Panc1 (cell line): Measurements from ENCODE around the gene SLC32A1. TPM values are rescaled to one million over a fixed set of nuclear protein-coding genes. Genes with fewer than 3 reads are reported as not detected.

Experiments used
- ATAC-seq: fragments of 200-7000 bp; cut with Tn5 transposase; 2 replicates; pipeline ENCODE4 v1.9.1; 2020; ENCODE audit warnings: mild to moderate bottlenecking, moderate library complexity
- BruUV-seq: library from RNA; stranded (reverse); fragments of 400-500 nt; replicated peaks from 2 replicates; lab custom pipeline; 2021; lab: Mats Ljungman, UMichigan
- CTCF ChIA-PET: fragments of 300-600 bp; sonication (Branson Sonifier 250); formaldehyde crosslinking; loops from one replicate; lab custom pipeline; 2022; ENCODE audit warnings: antibody characterized with exemption; lab: Charles Lee
- POLR2A ChIA-PET: fragments of 300-600 bp; sonication (Branson Sonifier 250); formaldehyde crosslinking; loops from one replicate; lab custom pipeline; 2022; ENCODE audit warnings: antibody characterized with exemption; lab: Charles Lee
- DNase-seq: peaks from one replicate; pipeline ENCODE4 v3.0.0-alpha.2; 2010; ENCODE audit warnings: low read depth, low spot score
- H3K27ac ChIP-seq: 2 replicates; pipeline ENCODE4 v1.5.1; 2011; ENCODE audit warnings: mild to moderate bottlenecking, low read length, inconsistent platforms
- H3K27me3 ChIP-seq: fragments of 200-500 bp; sonication (Bioruptor generic); 2 replicates; pipeline ENCODE4 v1.6.0; 2014; ENCODE audit warnings: low read length, inconsistent platforms; ENCODE audit not compliant: control insufficient read depth, insufficient read depth
- H3K36me3 ChIP-seq: fragments of 200-500 bp; sonication (Bioruptor generic); 2 replicates; pipeline ENCODE4 v1.5.1; 2014; ENCODE audit warnings: inconsistent platforms, mild to moderate bottlenecking, low read length, moderate library complexity; ENCODE audit not compliant: control insufficient read depth, insufficient read depth
- H3K4me1 ChIP-seq: 2 replicates; pipeline ENCODE4 v1.5.1; 2011; ENCODE audit warnings: inconsistent platforms, mild to moderate bottlenecking, low read length, moderate library complexity; ENCODE audit not compliant: control insufficient read depth, insufficient read depth
- H3K4me3 ChIP-seq, 2 experiments: 2 replicates each; pipeline ENCODE4 v1.5.1; 2011 to 2012; ENCODE audit warnings: low read depth in 2 of 2, low read length in 2 of 2, mild to moderate bottlenecking in 2 of 2, inconsistent platforms in 1 of 2, moderate library complexity in 1 of 2
- H3K9me3 ChIP-seq: fragments of 200-500 bp; sonication (Bioruptor generic); 2 replicates; pipeline ENCODE4 v1.5.1; 2014; ENCODE audit warnings: low read depth, mild to moderate bottlenecking, inconsistent platforms, low read length, moderate library complexity; ENCODE audit not compliant: control insufficient read depth, insufficient read depth
- CTCF ChIP-seq: fragments of 450-650 bp; IDR thresholded peaks from 2 replicates; pipeline ENCODE4 v1.5.1; 2017; ENCODE audit warnings: mild to moderate bottlenecking
- POLR2AphosphoS5 ChIP-seq: IDR thresholded peaks from 2 replicates; pipeline ENCODE4 v1.6.1; 2012; ENCODE audit warnings: mild to moderate bottlenecking, low read depth, low read length, moderate library complexity
- SIN3A ChIP-seq: IDR thresholded peaks from 2 replicates; pipeline ENCODE4 v1.6.1; 2012; ENCODE audit warnings: low read depth, mild to moderate bottlenecking, low read length, moderate library complexity, borderline replicate concordance; ENCODE audit not compliant: insufficient read depth
- TCF7L2 ChIP-seq: IDR thresholded peaks from 2 replicates; pipeline ENCODE4 v1.6.1; 2011; ENCODE audit warnings: mild to moderate bottlenecking, low read depth, low read length, inconsistent platforms
- in situ Hi-C: cut with HindIII; loops from 2 replicates; pipeline ENCODE4 v1.10.0; 2016; ENCODE audit warnings: low sequenced_read_pairs, low pct_unique_long_range_greater_than_20kb
- intact Hi-C: fragments of 100-400 bp; cut with micrococcal nuclease; formaldehyde crosslinking; loops from one replicate; pipeline ENCODE4 v1.10.0; 2022; ENCODE audit not compliant: unreplicated experiment
- total RNA-seq: library from RNA; stranded (reverse); gene quantifications from one replicate; pipeline ENCODE4 v1.2.1, GENCODE V29; 2021; ENCODE audit not compliant: unreplicated experiment
- TF ChIP-seq, protein P1 (sequence below), 2 experiments: IDR thresholded peaks; 2 replicates each; pipeline ENCODE4 v1.6.1; 2011 to 2012; ENCODE audit warnings: low read depth in 2 of 2, control low read depth in 1 of 2, low read length in 1 of 2, mild to moderate bottlenecking in 1 of 2, moderate library complexity in 1 of 2; ENCODE audit not compliant: insufficient read depth in 1 of 2

The SLC32A1 gene
- total RNA-seq, 1 experiment from 2014 or later = not detected

- H3K4me3 ChIP-seq = no peak overlapping the region
- intact Hi-C loops (loop anchor here (5.0 kb wide), 1 partner anchor 86 kb away; no protein-coding TSS in a partner anchor), in situ Hi-C loops (no loop called here)
- H3K9me3 ChIP-seq = no peaks in the 10 kb centered on the region
- peaks cover 41% of the 10 kb centered on the region for H3K27me3 ChIP-seq
- POLR2A ChIA-PET = no interaction called here
- H3K36me3 ChIP-seq = no peaks in the 10 kb centered on the region
- no peak for TF ChIP-seq TCF7L2
- TF ChIP-seq, protein P1, sequence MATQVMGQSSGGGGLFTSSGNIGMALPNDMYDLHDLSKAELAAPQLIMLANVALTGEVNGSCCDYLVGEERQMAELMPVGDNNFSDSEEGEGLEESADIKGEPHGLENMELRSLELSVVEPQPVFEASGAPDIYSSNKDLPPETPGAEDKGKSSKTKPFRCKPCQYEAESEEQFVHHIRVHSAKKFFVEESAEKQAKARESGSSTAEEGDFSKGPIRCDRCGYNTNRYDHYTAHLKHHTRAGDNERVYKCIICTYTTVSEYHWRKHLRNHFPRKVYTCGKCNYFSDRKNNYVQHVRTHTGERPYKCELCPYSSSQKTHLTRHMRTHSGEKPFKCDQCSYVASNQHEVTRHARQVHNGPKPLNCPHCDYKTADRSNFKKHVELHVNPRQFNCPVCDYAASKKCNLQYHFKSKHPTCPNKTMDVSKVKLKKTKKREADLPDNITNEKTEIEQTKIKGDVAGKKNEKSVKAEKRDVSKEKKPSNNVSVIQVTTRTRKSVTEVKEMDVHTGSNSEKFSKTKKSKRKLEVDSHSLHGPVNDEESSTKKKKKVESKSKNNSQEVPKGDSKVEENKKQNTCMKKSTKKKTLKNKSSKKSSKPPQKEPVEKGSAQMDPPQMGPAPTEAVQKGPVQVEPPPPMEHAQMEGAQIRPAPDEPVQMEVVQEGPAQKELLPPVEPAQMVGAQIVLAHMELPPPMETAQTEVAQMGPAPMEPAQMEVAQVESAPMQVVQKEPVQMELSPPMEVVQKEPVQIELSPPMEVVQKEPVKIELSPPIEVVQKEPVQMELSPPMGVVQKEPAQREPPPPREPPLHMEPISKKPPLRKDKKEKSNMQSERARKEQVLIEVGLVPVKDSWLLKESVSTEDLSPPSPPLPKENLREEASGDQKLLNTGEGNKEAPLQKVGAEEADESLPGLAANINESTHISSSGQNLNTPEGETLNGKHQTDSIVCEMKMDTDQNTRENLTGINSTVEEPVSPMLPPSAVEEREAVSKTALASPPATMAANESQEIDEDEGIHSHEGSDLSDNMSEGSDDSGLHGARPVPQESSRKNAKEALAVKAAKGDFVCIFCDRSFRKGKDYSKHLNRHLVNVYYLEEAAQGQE (IDR thresholded peaks at IDR 0.05; ENCODE audit: insufficient read depth in 1 of 2, low read depth in 2 of 2, low read length in 1 of 2) = no peak
- no peak for TF ChIP-seq POLR2AphosphoS5
- no peak for TF ChIP-seq SIN3A
- TF ChIP-seq CTCF = no peak
- peaks cover 6% of the 10 kb centered on the region; the same call in 1 of the 2 replicates for H3K4me1 ChIP-seq
- CTCF ChIA-PET = interaction anchor here (0.5 kb wide), 2 partner anchors 48 to 314 kb away, joined by 3 to 11 read pairs; no protein-coding TSS in a partner anchor
- BruUV-seq = no TSS peak
- ATAC-seq = no peak
- H3K27ac ChIP-seq = no peak overlapping the region
- no peak for DNase-seq
Observed at GRCh38 chr20:38732981-38733380, 8.7 kb downstream of the SLC32A1 start.

- intact Hi-C loops = no loop called here
Observed at GRCh38 chr20:38735172-38735571, 10.9 kb downstream of the SLC32A1 start.

More at GRCh38 chr20:38735172-38735571, 10.9 kb downstream of the SLC32A1 start:
- BruUV-seq = no TSS peak
- Histone ChIP-seq H3K36me3 (no peaks in the 10 kb centered on the region), H3K27ac (no peak overlapping the region), H3K4me3 (no peak overlapping the region), H3K9me3 (no peaks in the 10 kb centered on the region), H3K4me1 (peaks cover 6% of the 10 kb centered on the region; the same call in 1 of the 2 replicates), H3K27me3 (peaks cover 30% of the 10 kb centered on the region)
- CTCF ChIA-PET = interaction anchor here (0.8 kb wide), 1 partner anchor 243 kb away, joined by 3 read pairs; no protein-coding TSS in a partner anchor
- in situ Hi-C loops = no loop called here
- no peak for DNase-seq
- TF ChIP-seq TCF7L2 = no peak
- TF ChIP-seq, protein P1 (IDR thresholded peaks at IDR 0.05; ENCODE audit: insufficient read depth in 1 of 2, low read depth in 2 of 2, low read length in 1 of 2) = no peak
- TF ChIP-seq CTCF = no peak
- no peak for TF ChIP-seq POLR2AphosphoS5
- no peak for TF ChIP-seq SIN3A
- ATAC-seq = no peak
- POLR2A ChIA-PET = no interaction called here
